ENCODE measurements around the gene PPIH.
A peak's percentile ranks its signal among the peaks of the same experiment; 100 is the strongest.
"Not testable (repeated sequence)": the region's sequence is repeated elsewhere in the genome, so short reads cannot be mapped to it uniquely, and the experiment has no call there.

The PPIH gene

GRCh38 chr1:42657981-42658876 lies at the start of gene PPIH:
Gene PPIH (plus strand): TSS chr1:42658423. CDS start chr1:42658447, 24 bp downstream.
- DNase-seq = peak; percentile 97

GRCh38 chr1:42613803-42614131 lies 44.5 kb upstream of the PPIH start:
- DNase-seq = no peak

DNA sequence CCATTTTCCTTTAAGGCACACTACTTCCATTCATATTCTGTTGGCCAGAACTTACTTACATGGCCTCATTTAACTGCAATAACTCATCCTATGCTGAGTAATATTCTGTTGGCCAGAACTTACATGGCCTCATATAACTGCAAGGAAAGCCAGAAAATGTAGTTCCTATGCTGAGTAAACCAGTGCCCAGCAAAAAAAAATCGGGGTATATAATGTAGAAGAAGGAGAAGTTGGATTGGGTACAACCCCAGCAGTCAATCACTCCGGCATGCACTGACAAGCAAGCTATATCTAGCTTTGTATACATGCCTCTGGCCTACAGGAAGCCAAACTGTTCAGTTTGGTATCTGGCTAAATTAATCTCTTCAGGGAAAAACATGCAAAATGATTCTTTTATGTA lies 39.4 kb upstream of the PPIH start:
- no peak for DNase-seq

GRCh38 chr1:42620307-42620706 lies 37.9 kb upstream of the PPIH start:
- no peak for DNase-seq

GRCh38 chr1:42621180-42621579 lies 37.0 kb upstream of the PPIH start:
- not testable (repeated sequence) for DNase-seq

DNA sequence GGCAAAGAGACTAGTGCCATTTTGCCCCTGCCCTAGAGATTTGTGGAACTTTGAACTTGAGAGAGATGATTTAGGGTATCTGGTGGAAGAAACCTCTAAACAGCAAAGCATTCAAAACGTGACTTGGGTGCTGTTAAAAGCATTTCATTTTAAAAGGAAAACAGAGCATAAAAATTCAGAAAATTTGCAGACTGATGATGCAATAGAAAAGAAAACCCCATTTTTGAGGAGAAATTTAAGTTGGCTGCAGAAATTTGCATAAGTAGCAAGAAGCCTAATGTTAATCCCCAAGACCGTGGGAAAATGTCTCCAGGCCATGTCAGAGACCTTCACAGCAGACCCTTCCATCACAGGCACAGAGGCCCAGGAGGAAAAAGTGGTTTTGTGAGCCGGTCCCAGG lies 31.0 kb upstream of the PPIH start:
- DNase-seq = not testable (repeated sequence)

GRCh38 chr1:42639116-42639515 lies 19.1 kb upstream of the PPIH start:
- no peak for DNase-seq

- no peak for DNase-seq
Observed at GRCh38 chr1:42646056-42646455, 12.2 kb upstream of the PPIH start.

- DNase-seq = no peak
Observed at GRCh38 chr1:42657201-42657600, 1.0 kb upstream of the PPIH start.

DNA sequence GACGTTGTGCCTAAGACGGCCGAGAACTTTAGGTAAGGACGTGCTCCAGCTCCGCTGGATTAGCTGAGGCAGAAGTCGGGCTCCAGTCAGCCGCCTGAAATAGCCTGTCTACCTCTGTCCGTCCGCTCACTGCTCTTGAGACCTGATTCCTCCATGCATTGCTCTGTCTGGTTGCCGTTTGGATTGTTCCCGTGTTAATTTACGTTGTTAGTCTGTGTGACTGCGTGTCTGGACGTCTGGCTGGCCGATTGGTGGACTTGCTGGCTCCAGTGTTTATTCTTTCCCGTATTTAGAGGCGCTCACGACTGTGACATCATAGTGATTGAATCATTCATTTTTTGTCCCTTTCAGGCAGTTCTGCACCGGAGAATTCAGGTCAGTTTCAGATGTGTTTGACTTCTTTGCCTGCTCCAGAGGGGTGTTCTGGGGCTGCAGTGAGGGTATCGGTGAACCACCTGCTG lies 684 bp downstream of the PPIH start:
- no peak for DNase-seq

GRCh38 chr1:42660907-42661500 lies 2.8 kb downstream of the PPIH start:
- no peak for DNase-seq

DNA sequence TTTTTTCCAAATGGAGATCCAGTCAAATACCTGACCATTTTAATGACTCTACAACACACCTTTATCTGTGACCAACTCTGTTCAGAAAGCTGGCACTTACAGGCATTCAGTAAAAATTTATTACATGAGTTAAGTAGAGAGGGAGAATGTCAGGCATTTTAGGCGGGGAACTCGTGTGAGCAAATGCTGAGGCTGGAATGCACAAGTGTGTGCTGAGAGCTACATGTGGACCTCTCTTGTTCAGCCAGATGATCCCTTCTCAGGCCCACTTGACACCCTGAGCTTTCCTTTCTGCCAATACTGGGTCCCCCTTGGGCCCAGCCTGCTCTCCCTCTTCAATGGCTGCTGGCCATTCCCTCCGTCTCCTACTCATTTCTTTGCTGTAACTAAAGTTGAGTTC lies 11.7 kb downstream of the PPIH start:
- no peak for DNase-seq

- no peak for DNase-seq
Observed at GRCh38 chr1:42670425-42670824, 12.2 kb downstream of the PPIH start.

- no peak for DNase-seq
Observed at GRCh38 chr1:42674214-42674613, 16.0 kb downstream of the PPIH start.

GRCh38 chr1:42674682-42675081 lies 16.5 kb downstream of the PPIH start:
- no peak for DNase-seq

DNA sequence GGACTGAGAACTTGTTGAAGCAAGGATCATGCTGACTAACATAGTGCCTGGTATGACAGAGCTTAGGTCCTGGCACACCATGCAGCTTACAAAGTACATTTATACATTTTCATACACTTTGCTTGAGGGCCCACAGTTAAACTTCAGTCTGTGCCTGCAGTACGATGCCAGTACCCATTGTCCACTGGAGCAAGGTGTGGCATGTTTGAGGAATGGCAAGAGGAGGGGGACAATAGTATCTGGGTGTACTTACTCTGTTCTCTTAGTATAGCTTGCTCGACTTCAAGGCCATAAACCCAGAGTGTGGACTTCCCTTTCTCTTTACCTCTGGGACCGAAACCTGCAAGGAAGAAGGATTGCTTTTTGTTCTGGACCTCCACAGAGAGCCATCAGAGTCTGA lies 17.2 kb downstream of the PPIH start:
- DNase-seq = no peak

DNA sequence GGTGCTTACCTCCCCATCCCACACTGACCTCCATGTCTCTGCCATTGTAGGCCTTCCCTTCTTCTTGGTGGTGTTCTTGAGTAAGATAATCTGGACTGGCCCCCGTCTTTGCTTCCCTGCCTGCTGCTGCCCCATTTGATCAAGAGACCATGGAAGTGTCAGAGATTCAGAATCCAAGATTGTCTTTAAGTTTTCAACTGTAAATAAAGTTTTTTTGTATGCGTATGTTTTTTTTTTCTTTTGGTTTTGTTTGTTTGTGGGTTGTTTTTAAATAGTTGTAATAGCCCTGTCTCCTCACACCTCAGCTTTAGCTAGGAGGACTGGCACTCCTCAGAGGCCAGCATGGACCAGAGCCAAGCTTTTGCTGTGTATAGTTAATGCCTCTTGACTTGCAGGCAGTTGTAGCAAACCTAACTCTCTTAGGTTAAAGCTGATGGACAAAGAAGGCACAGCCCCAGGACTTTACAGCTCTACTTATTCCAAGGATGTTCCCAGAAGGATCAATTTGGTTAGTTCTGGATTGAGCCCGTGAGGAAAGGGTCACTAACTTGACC lies 18.4 kb downstream of the PPIH start:
- DNase-seq = no peak

GRCh38 chr1:42679364-42679983 lies 21.3 kb downstream of the PPIH start:
- DNase-seq = no peak

DNA sequence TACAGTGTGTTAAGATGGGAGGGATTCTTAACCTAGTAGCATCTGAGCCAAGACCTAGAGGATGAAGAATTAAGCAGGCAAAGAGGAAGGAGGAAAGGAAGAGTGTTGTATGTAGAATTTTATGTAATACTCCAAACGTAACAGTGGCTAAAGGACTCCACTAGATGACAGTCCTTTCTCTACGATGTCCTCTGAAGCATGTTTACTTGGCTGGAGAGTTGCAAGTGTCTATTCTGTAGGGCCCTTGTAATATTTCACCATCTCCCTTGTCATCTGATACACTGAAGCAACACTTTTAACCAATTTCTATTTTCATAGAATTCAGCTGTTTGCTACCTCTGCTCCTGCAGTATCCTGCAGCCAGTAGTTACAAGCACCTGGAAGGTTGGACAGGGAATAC lies 21.8 kb downstream of the PPIH start:
- DNase-seq = no peak

GRCh38 chr1:42680921-42681683 lies 22.9 kb downstream of the PPIH start:
- peak; percentile 28 for DNase-seq

DNA sequence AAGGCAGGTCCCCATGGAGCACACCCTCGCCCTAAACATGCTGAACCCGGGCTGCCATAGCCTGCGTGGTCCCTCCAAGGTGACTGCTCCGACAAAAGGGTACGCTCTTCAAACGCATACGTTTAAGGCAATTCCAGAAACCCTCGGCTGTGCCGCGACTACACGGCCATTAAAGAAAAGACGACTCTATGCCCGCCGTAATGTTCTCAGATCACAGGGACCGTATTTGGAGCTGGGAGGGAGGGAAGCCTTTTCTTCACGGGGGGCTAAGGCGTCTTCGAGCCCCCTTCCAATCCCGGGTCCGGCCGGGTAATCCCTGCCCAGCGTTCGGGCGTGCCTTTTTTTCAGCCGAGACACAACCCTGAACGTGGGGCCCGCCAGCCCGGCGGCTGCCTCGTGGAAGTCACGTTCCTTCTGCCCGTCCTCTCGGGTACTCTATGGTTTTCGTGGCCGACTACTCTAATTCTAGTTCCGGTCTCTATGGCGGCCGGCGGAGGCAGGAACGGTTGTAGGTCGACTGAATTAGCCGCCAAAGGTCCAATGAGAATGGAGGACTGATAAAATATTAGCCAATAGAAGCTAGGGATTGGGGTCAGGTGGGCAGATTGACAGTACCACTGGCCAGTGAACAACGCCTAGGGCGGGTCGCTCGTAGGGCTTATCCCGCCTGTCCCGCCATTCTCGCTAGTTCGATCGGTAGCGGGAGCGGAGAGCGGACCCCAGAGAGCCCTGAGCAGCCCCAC lies 23.7 kb downstream of the PPIH start, which contains the start of gene YBX1:
Gene YBX1 (plus strand): TSS at position 678 of the 743 bp plus-strand sequence. CDS start 148 bp downstream, outside the sequence.
- DNase-seq = peak; percentile 95

- not testable (repeated sequence) for DNase-seq
Observed at GRCh38 chr1:42682484-42682738, 24.2 kb downstream of the PPIH start.

All from activated naive CD4-positive, alpha-beta T cell treated with anti-CD3 and anti-CD28 coated beads, Interleukin-2, amount 50 U/mL, for 16 hours (primary cell).